AG04450 (cell line): ENCODE data around the gene CWC15. TPM values are rescaled to one million over a fixed set of nuclear protein-coding genes. Genes with fewer than 3 reads are reported as not detected.

Experiments used
- CTCF ChIA-PET: fragments of 300-600, 350-600 bp; formaldehyde crosslinking; extraction: SDS; loops from one replicate; lab custom pipeline; 2022; ENCODE audit warnings: antibody characterized with exemption, inconsistent platforms; lab: Charles Lee
- POLR2A ChIA-PET: fragments of 350-600 bp; formaldehyde crosslinking; extraction: SDS; loops from one replicate; lab custom pipeline; 2021; ENCODE audit warnings: antibody characterized with exemption, inconsistent platforms; lab: Yijun Ruan, JAX
- DNase-seq: peaks from one replicate; pipeline ENCODE4 v3.0.0-alpha.2; 2011; ENCODE audit warnings: low read depth, low spot score
- H3K27ac ChIP-seq: one replicate; pipeline ENCODE4 v1.5.1; 2012; ENCODE audit warnings: low read depth, low read length, control low read depth
- H3K27me3 ChIP-seq: one replicate; pipeline ENCODE4 v1.6.0; 2012; ENCODE audit warnings: low read length; ENCODE audit not compliant: control insufficient read depth, insufficient read depth
- H3K4me3 ChIP-seq: 2 replicates; pipeline ENCODE4 v1.5.1; 2011; ENCODE audit warnings: mild to moderate bottlenecking, low read depth, low read length, control low read depth
- H3K9me3 ChIP-seq: 2 replicates; pipeline ENCODE4 v1.5.1; 2012; ENCODE audit warnings: low read length; ENCODE audit not compliant: control insufficient read depth, insufficient read depth
- CTCF ChIP-seq: IDR thresholded peaks from 2 replicates; pipeline ENCODE4 v1.5.1; 2011; ENCODE audit warnings: low read depth, low read length, control low read depth, inconsistent platforms
- polyA plus RNA-seq: library from polyadenylated mRNA; depleted of rRNA; stranded (reverse); fragments of >200 nt; gene quantifications from 2 replicates; pipeline ENCODE4 v1.2.3, GENCODE V29; 2011

The CWC15 gene
- polyA plus RNA-seq, 1 experiment, result 61.9 TPM

GRCh38 chr11:94926698-94927237 is 46.6 kb downstream of the CWC15 start:
- Histone ChIP-seq H3K9me3 (no peaks in the 10 kb centered on the region), H3K27ac (peak overlapping the region; percentile 92), H3K4me3 (no peak overlapping the region), H3K27me3 (no peaks in the 10 kb centered on the region)
- ChIA-PET CTCF (interaction anchor here (0.6 to 2.0 kb wide), 6 partner anchors 15 to 1498 kb away, joined by 3 to 6 read pairs (median 4); no protein-coding TSS in a partner anchor), POLR2A (interaction anchor here (0.6 to 1.5 kb wide), 7 partner anchors 12 to 726 kb away, joined by 3 to 5 read pairs (median 4); partner anchors contain the start of genes CWC15 and KDM4D)
- TF ChIP-seq CTCF, result no peak
- peak; percentile 77 for DNase-seq

DNA sequence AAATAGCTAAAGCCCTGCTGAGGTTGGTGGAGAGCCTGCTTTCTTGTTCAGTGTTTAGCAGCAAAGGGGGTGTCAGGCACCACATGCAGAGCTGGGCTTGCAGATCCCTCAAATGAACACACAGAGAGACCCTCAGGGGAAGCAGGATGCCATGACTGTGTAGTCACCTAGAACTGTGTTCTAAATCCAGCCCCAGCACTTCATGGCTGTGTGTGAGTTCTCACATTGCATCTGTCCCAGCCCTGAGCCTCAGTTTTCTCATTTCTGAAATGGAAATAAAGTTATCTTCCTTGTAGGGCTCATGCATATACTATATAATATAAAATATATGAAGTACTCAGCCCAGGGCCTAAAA is 47.1 kb downstream of the CWC15 start:
- ChIA-PET POLR2A (interaction anchor here (1.0 to 1.5 kb wide), 5 partner anchors 15 to 726 kb away, joined by 3 to 5 read pairs (median 4); partner anchors contain the start of genes CWC15 and KDM4D), CTCF (interaction anchor here (0.6 to 1.1 kb wide), 3 partner anchors 43 to 1499 kb away, joined by 4 to 6 read pairs (median 4); no protein-coding TSS in a partner anchor)
- Histone ChIP-seq H3K9me3 (no peaks in the 10 kb centered on the region), H3K27ac (peak overlapping the region; percentile 92), H3K27me3 (no peaks in the 10 kb centered on the region), H3K4me3 (no peak overlapping the region)
- DNase-seq, result no peak
- TF ChIP-seq CTCF, result no peak

- Histone ChIP-seq H3K27me3 (no peaks in the 10 kb centered on the region), H3K4me3 (no peak overlapping the region), H3K9me3 (no peaks in the 10 kb centered on the region), H3K27ac (peak overlapping the region; percentile 92)
- no peak for DNase-seq
- CTCF ChIA-PET, result interaction anchor here (1.0 to 1.1 kb wide), 2 partner anchors 43 to 302 kb away, joined by 4 read pairs; no protein-coding TSS in a partner anchor
- POLR2A ChIA-PET, result no interaction called here
- no peak for TF ChIP-seq CTCF
Observed at GRCh38 chr11:94925422-94926270, 47.7 kb downstream of the CWC15 start.

- Histone ChIP-seq H3K27me3 (no peaks in the 10 kb centered on the region), H3K4me3 (no peak overlapping the region), H3K27ac (peak overlapping the region; percentile 22), H3K9me3 (no peaks in the 10 kb centered on the region)
- CTCF ChIA-PET, result interaction anchor here (0.7 to 2.9 kb wide), 2 partner anchors 9 to 27 kb away, joined by 3 to 10 read pairs; no protein-coding TSS in a partner anchor
- no peak for DNase-seq
- POLR2A ChIA-PET, result interaction anchor here (0.6 to 1.2 kb wide), 3 partner anchors 10 to 96 kb away, joined by 3 to 4 read pairs (median 3); no protein-coding TSS in a partner anchor
- TF ChIP-seq CTCF, result no peak
Observed at GRCh38 chr11:94924612-94925011, 48.7 kb downstream of the CWC15 start.
